ENCODE results near the gene EPPIN. TPM values are rescaled to one million over a fixed set of nuclear protein-coding genes. Genes with fewer than 3 reads are reported as not detected.

Gene EPPIN
- total RNA-seq, 1 experiment from 2014 or later, result not detected

DNA sequence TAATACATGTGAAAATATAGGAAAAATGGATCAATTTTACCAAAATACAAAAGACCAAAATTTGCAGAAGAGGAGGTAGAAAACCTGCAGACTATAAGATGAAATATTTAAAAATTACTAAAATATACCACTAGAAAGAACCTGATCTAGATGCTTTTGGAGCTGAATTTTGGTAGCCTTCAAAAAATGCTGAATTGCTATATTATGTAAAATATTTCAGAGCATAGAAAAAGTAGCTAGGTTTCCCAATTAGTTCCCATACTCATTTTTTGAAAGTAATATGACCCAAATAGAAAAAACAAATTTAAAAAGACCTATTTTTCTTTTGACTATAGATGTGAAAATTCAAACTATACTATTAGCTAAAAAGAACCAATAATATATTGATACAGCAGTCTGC is 3.6 kb upstream of the EPPIN start:
- ChIA-PET POLR2A (no interaction called here), CTCF (interaction anchor here (0.6 to 4.9 kb wide), 2 partner anchors 221 to 436 kb away, joined by 4 to 58 read pairs; no protein-coding TSS in a partner anchor)
- H3K36me3 Mint-ChIP-seq (ENCODE audit: insufficient read depth, unreplicated experiment), result no peaks in the 10 kb centered on the region
- no peaks in the 10 kb centered on the region for H3K9me3 Mint-ChIP-seq (ENCODE audit: unreplicated experiment)
- TF ChIP-seq, protein P1, sequence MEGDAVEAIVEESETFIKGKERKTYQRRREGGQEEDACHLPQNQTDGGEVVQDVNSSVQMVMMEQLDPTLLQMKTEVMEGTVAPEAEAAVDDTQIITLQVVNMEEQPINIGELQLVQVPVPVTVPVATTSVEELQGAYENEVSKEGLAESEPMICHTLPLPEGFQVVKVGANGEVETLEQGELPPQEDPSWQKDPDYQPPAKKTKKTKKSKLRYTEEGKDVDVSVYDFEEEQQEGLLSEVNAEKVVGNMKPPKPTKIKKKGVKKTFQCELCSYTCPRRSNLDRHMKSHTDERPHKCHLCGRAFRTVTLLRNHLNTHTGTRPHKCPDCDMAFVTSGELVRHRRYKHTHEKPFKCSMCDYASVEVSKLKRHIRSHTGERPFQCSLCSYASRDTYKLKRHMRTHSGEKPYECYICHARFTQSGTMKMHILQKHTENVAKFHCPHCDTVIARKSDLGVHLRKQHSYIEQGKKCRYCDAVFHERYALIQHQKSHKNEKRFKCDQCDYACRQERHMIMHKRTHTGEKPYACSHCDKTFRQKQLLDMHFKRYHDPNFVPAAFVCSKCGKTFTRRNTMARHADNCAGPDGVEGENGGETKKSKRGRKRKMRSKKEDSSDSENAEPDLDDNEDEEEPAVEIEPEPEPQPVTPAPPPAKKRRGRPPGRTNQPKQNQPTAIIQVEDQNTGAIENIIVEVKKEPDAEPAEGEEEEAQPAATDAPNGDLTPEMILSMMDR (IDR thresholded peaks at IDR 0.05; ENCODE audit: unreplicated experiment), result no peak
- BruUV-seq (replicated peaks), result no TSS peak
- no peak overlapping the region for H3K4me3 Mint-ChIP-seq (ENCODE audit: unreplicated experiment)
- no peak for DNase-seq (ENCODE audit: unreplicated experiment)
- peaks cover 51% of the 10 kb centered on the region for H3K27me3 Mint-ChIP-seq (ENCODE audit: insufficient read depth, unreplicated experiment)
- no peak overlapping the region for H3K27ac Mint-ChIP-seq (ENCODE audit: low read depth, unreplicated experiment)
- intact Hi-C loops (cut with micrococcal nuclease), result no loop called here
- H3K4me1 Mint-ChIP-seq (ENCODE audit: insufficient read depth, unreplicated experiment), result no peaks in the 10 kb centered on the region

DNA sequence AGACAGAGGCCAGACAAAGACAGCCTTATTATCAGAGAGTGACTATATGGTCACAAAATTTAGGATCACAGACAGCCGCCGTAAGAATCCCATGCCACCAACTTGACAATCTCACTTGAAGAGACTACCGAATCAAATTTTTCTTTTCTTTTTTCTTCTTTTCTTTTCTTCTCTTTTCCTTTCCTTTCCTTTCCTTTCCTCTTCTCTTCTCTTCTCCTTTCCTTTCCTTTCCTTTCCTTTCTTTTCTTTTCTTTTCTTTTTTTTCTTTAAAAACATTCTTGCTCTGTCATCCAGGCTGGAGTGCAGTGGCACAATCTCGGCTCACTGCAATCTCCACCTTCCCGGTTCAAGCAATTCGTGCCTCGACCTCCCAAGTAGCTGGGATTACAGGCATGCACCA is 1.2 kb upstream of the EPPIN start:
- TF ChIP-seq, protein P1 (IDR thresholded peaks at IDR 0.05; ENCODE audit: unreplicated experiment), result no peak
- POLR2A ChIA-PET, result interaction anchor here (0.7 to 1.4 kb wide), 2 partner anchors 11 to 222 kb away, joined by 3 to 10 read pairs; no protein-coding TSS in a partner anchor
- H3K27me3 Mint-ChIP-seq (ENCODE audit: insufficient read depth, unreplicated experiment), result peaks cover 50% of the 10 kb centered on the region
- BruUV-seq (replicated peaks), result no TSS peak
- intact Hi-C loops (cut with micrococcal nuclease), result no loop called here
- no peak for DNase-seq (ENCODE audit: unreplicated experiment)
- no peak overlapping the region for H3K27ac Mint-ChIP-seq (ENCODE audit: low read depth, unreplicated experiment)
- CTCF ChIA-PET, result interaction anchor here (0.5 to 4.9 kb wide), 4 partner anchors 29 to 223 kb away, joined by 3 to 58 read pairs (median 4); partner anchors contain the start of genes SYS1 and WFDC10A
- no peaks in the 10 kb centered on the region for H3K9me3 Mint-ChIP-seq (ENCODE audit: unreplicated experiment)
- peaks cover 5% of the 10 kb centered on the region for H3K4me1 Mint-ChIP-seq (ENCODE audit: insufficient read depth, unreplicated experiment)
- no peaks in the 10 kb centered on the region for H3K36me3 Mint-ChIP-seq (ENCODE audit: insufficient read depth, unreplicated experiment)
- H3K4me3 Mint-ChIP-seq (ENCODE audit: unreplicated experiment), result no peak overlapping the region

GRCh38 chr20:45545754-45546453 is 1.3 kb downstream of the EPPIN start:
- BruUV-seq (replicated peaks), result no TSS peak
- peak; percentile 39 for DNase-seq (ENCODE audit: unreplicated experiment)
- H3K9me3 Mint-ChIP-seq (ENCODE audit: unreplicated experiment), result no peaks in the 10 kb centered on the region
- no peak overlapping the region for H3K4me3 Mint-ChIP-seq (ENCODE audit: unreplicated experiment)
- CTCF ChIA-PET, result interaction anchor here (0.7 to 2.3 kb wide), 13 partner anchors 10 to 417 kb away, joined by 3 to 44 read pairs (median 4); no protein-coding TSS in a partner anchor
- peaks cover 73% of the 10 kb centered on the region for H3K27me3 Mint-ChIP-seq (ENCODE audit: insufficient read depth, unreplicated experiment)
- POLR2A ChIA-PET, result interaction anchor here (0.6 to 1.5 kb wide), 3 partner anchors 28 to 225 kb away, joined by 3 to 6 read pairs (median 6); no protein-coding TSS in a partner anchor
- TF ChIP-seq, protein P1 (IDR thresholded peaks at IDR 0.05; ENCODE audit: unreplicated experiment), result peak; percentile 45
- peaks cover 5% of the 10 kb centered on the region for H3K4me1 Mint-ChIP-seq (ENCODE audit: insufficient read depth, unreplicated experiment)
- H3K36me3 Mint-ChIP-seq (ENCODE audit: insufficient read depth, unreplicated experiment), result no peaks in the 10 kb centered on the region
- H3K27ac Mint-ChIP-seq (ENCODE audit: low read depth, unreplicated experiment), result no peak overlapping the region
- intact Hi-C loops (cut with micrococcal nuclease), result loop anchor here (1.0 kb wide), 1 partner anchor 225 kb away; no protein-coding TSS in a partner anchor

- DNase-seq (ENCODE audit: unreplicated experiment), result no peak
- CTCF ChIA-PET, result interaction anchor here (0.7 to 2.3 kb wide), 13 partner anchors 11 to 418 kb away, joined by 3 to 44 read pairs (median 4); no protein-coding TSS in a partner anchor
- Mint-ChIP-seq H3K36me3 (ENCODE audit: insufficient read depth, unreplicated experiment) (no peaks in the 10 kb centered on the region), H3K9me3 (ENCODE audit: unreplicated experiment) (no peaks in the 10 kb centered on the region), H3K4me3 (ENCODE audit: unreplicated experiment) (no peak overlapping the region), H3K4me1 (ENCODE audit: insufficient read depth, unreplicated experiment) (peaks cover 5% of the 10 kb centered on the region), H3K27ac (ENCODE audit: low read depth, unreplicated experiment) (no peak overlapping the region), H3K27me3 (ENCODE audit: insufficient read depth, unreplicated experiment) (peaks cover 69% of the 10 kb centered on the region)
- BruUV-seq (replicated peaks), result no TSS peak
- POLR2A ChIA-PET, result interaction anchor here (0.6 to 1.5 kb wide), 3 partner anchors 27 to 226 kb away, joined by 3 to 6 read pairs (median 6); no protein-coding TSS in a partner anchor
- TF ChIP-seq, protein P1 (IDR thresholded peaks at IDR 0.05; ENCODE audit: unreplicated experiment), result no peak
- intact Hi-C loops (cut with micrococcal nuclease), result no loop called here
Observed at GRCh38 chr20:45545351-45545750, 1.9 kb downstream of the EPPIN start.

Data from MCF 10A (cell line).